HG03378 (cell line): Measurements from ENCODE around the gene SLC66A1.
"Not testable (repeated sequence)": the region's sequence is repeated elsewhere in the genome, so short reads cannot be mapped to it uniquely, and the experiment has no call there.

ENCODE experiments used
- ATAC-seq: cut with Tn5 transposase; IDR thresholded peaks from one replicate; pipeline ENCODE4 v1.9.1; 2021; ENCODE audit warnings: mild to moderate bottlenecking, moderate library complexity; ENCODE audit not compliant: unreplicated experiment

SLC66A1 gene

GRCh38 chr1:19304081-19304480 lies 8.0 kb upstream of the SLC66A1 start:
- not testable (repeated sequence) for ATAC-seq

- no peak for ATAC-seq
Observed at GRCh38 chr1:19305880-19306279, 6.2 kb upstream of the SLC66A1 start.

GRCh38 chr1:19306941-19307340 lies 5.2 kb upstream of the SLC66A1 start:
- ATAC-seq, result no peak

GRCh38 chr1:19307794-19308508 lies 4.2 kb upstream of the SLC66A1 start:
- no peak for ATAC-seq

- no peak for ATAC-seq
Observed at GRCh38 chr1:19308509-19308907, 3.6 kb upstream of the SLC66A1 start.

GRCh38 chr1:19309123-19309813 lies 2.9 kb upstream of the SLC66A1 start:
- ATAC-seq, result no peak

GRCh38 chr1:19310061-19310460 lies 2.1 kb upstream of the SLC66A1 start:
- ATAC-seq, result no peak

- ATAC-seq, result no peak
Observed at GRCh38 chr1:19310720-19311502, 1.2 kb upstream of the SLC66A1 start.

GRCh38 chr1:19311503-19311930 lies 609 bp upstream of the SLC66A1 start:
- ATAC-seq, result peak; percentile 5

GRCh38 chr1:19312782-19313635 lies 883 bp downstream of the SLC66A1 start:
- no peak for ATAC-seq

GRCh38 chr1:19313636-19313959 lies 1.5 kb downstream of the SLC66A1 start:
- no peak for ATAC-seq

GRCh38 chr1:19313961-19314882 lies 2.1 kb downstream of the SLC66A1 start:
- no peak for ATAC-seq

- no peak for ATAC-seq
Observed at GRCh38 chr1:19315378-19316198, 3.5 kb downstream of the SLC66A1 start.

GRCh38 chr1:19317126-19317910 lies 5.2 kb downstream of the SLC66A1 start:
- ATAC-seq, result no peak

GRCh38 chr1:19319196-19319595 lies 7.1 kb downstream of the SLC66A1 start:
- ATAC-seq, result no peak

- no peak for ATAC-seq
Observed at GRCh38 chr1:19321071-19321470, 8.9 kb downstream of the SLC66A1 start.

- no peak for ATAC-seq
Observed at GRCh38 chr1:19322481-19322880, 10.4 kb downstream of the SLC66A1 start.

GRCh38 chr1:19323987-19324664 lies 12.0 kb downstream of the SLC66A1 start:
- no peak for ATAC-seq
